Middle frontal gyrus (tissue), 1 donor: ENCODE data around the gene FBXO39.
"Not testable (repeated sequence)": the region's sequence is repeated elsewhere in the genome, so short reads cannot be mapped to it uniquely, and the experiment has no call there.

ENCODE experiments used
- DNase-seq: peaks from one replicate; pipeline ENCODE4 v3.0.0-alpha.2; 2015; ENCODE audit warnings: low spot score; ENCODE audit errors: extremely low spot score

Gene FBXO39

GRCh38 chr17:6775871-6776405 is at the start of gene FBXO39:
Gene FBXO39, plus strand, starts transcription at chr17:6776215. Its CDS starts 3,654 bp downstream, at chr17:6779869.
- DNase-seq = no peak

GRCh38 chr17:6729531-6729930 is 46.5 kb upstream of the FBXO39 start:
- DNase-seq = no peak

GRCh38 chr17:6746665-6747064 is 29.4 kb upstream of the FBXO39 start:
- DNase-seq = not testable (repeated sequence)

- DNase-seq = no peak
These were observed 27.4 kb upstream of the FBXO39 start for GRCh38 chr17:6748617-6749016.

- DNase-seq = no peak
These were observed 26.5 kb upstream of the FBXO39 start for GRCh38 chr17:6749519-6749918.

- no peak for DNase-seq
These were observed 23.7 kb upstream of the FBXO39 start for GRCh38 chr17:6752068-6752909.

- DNase-seq = no peak
These were observed 23.0 kb upstream of the FBXO39 start for GRCh38 chr17:6753006-6753445.

GRCh38 chr17:6753546-6753945 is 22.5 kb upstream of the FBXO39 start:
- no peak for DNase-seq

- no peak for DNase-seq
These were observed 20.7 kb upstream of the FBXO39 start for GRCh38 chr17:6755281-6755680.

GRCh38 chr17:6755731-6756184 is 20.3 kb upstream of the FBXO39 start, which contains the start of gene XAF1:
Gene XAF1, plus strand, starts transcription at chr17:6756046. Its CDS starts 33 bp downstream, at chr17:6756079.
- no peak for DNase-seq

GRCh38 chr17:6756425-6757031 is 19.5 kb upstream of the FBXO39 start:
- no peak for DNase-seq

- DNase-seq = no peak
These were observed 18.3 kb upstream of the FBXO39 start for GRCh38 chr17:6757747-6758146.

GRCh38 chr17:6761779-6762178 is 14.2 kb upstream of the FBXO39 start:
- no peak for DNase-seq

GRCh38 chr17:6768447-6768846 is 7.6 kb upstream of the FBXO39 start:
- no peak for DNase-seq

- DNase-seq = no peak
These were observed 4.0 kb upstream of the FBXO39 start for GRCh38 chr17:6772016-6772415.

GRCh38 chr17:6774906-6775305 is 1.1 kb upstream of the FBXO39 start:
- not testable (repeated sequence) for DNase-seq

GRCh38 chr17:6779411-6779810 is 3.4 kb downstream of the FBXO39 start:
- DNase-seq = no peak

GRCh38 chr17:6780001-6780400 is 4.0 kb downstream of the FBXO39 start:
- DNase-seq = no peak

- no peak for DNase-seq
These were observed 4.9 kb downstream of the FBXO39 start for GRCh38 chr17:6780886-6781285.

GRCh38 chr17:6782244-6782643 is 6.2 kb downstream of the FBXO39 start:
- no peak for DNase-seq

- DNase-seq = no peak
These were observed 10.6 kb downstream of the FBXO39 start for GRCh38 chr17:6786618-6787017.

GRCh38 chr17:6787081-6787693 is 11.2 kb downstream of the FBXO39 start:
- DNase-seq = no peak
